Measurements from ENCODE around the gene P2RY8. TPM values are rescaled to one million over a fixed set of nuclear protein-coding genes. Genes with fewer than 3 reads are reported as not detected.
"Not testable (repeated sequence)": the region's sequence is repeated elsewhere in the genome, so short reads cannot be mapped to it uniquely, and the experiment has no call there.

Gene P2RY8
- total RNA-seq, 2 donors from 2014 or later = 4.0 to 4.2 TPM

GRCh38 chrX:1561164-1561563, 24.2 kb upstream of the P2RY8 start:
- ATAC-seq (ENCODE audit: insufficient number of reproducible peaks, low FRiP score, low read depth) = no peak
- Histone ChIP-seq H3K27ac (no peak overlapping the region), H3K9me3 (no peaks in the 10 kb centered on the region), H3K36me3 (no peaks in the 10 kb centered on the region), H3K4me3 (no peak overlapping the region), H3K27me3 (replicated peaks; ENCODE audit: insufficient read depth) (no peaks in the 10 kb centered on the region), H3K4me1 (ENCODE audit: control insufficient read depth in 1 of 2, low read depth in 2 of 2) (no peaks in the 10 kb centered on the region)
- TF ChIP-seq CTCF (IDR thresholded peaks at IDR 0.05) = no peak
- DNase-seq (ENCODE audit: low spot score) = no peak

GRCh38 chrX:1558761-1559468, 21.9 kb upstream of the P2RY8 start:
- DNase-seq (ENCODE audit: low spot score) = no peak
- H3K4me3 ChIP-seq = no peak overlapping the region
- ATAC-seq (ENCODE audit: insufficient number of reproducible peaks, low FRiP score, low read depth) = no peak
- H3K9me3 ChIP-seq = peaks cover 3% of the 10 kb centered on the region
- no peaks in the 10 kb centered on the region for H3K4me1 ChIP-seq (ENCODE audit: control insufficient read depth in 1 of 2, low read depth in 2 of 2)
- H3K36me3 ChIP-seq = no peaks in the 10 kb centered on the region
- H3K27me3 ChIP-seq (replicated peaks; ENCODE audit: insufficient read depth) = no peaks in the 10 kb centered on the region
- no peak for TF ChIP-seq CTCF (IDR thresholded peaks at IDR 0.05)
- H3K27ac ChIP-seq = no peak overlapping the region

GRCh38 chrX:1557442-1557841, 20.5 kb upstream of the P2RY8 start:
- H3K4me3 ChIP-seq; H3K9me3 ChIP-seq; H3K27ac ChIP-seq; ATAC-seq (ENCODE audit: insufficient number of reproducible peaks, low FRiP score, low read depth); H3K36me3 ChIP-seq; H3K27me3 ChIP-seq (replicated peaks; ENCODE audit: insufficient read depth); H3K4me1 ChIP-seq (ENCODE audit: control insufficient read depth in 1 of 2, low read depth in 2 of 2); DNase-seq (ENCODE audit: low spot score): not testable (repeated sequence)

GRCh38 chrX:1555370-1555769, 18.4 kb upstream of the P2RY8 start:
- DNase-seq (ENCODE audit: low spot score) (no peak), ATAC-seq (ENCODE audit: insufficient number of reproducible peaks, low FRiP score, low read depth) (no peak)
- Histone ChIP-seq H3K4me3 (no peak overlapping the region), H3K36me3 (no peaks in the 10 kb centered on the region), H3K27me3 (replicated peaks; ENCODE audit: insufficient read depth) (no peaks in the 10 kb centered on the region), H3K4me1 (ENCODE audit: control insufficient read depth in 1 of 2, low read depth in 2 of 2) (no peaks in the 10 kb centered on the region), H3K27ac (no peak overlapping the region), H3K9me3 (peaks cover 3% of the 10 kb centered on the region)
- no peak for TF ChIP-seq CTCF (IDR thresholded peaks at IDR 0.05)

- DNase-seq (ENCODE audit: low spot score) (no peak), ATAC-seq (ENCODE audit: insufficient number of reproducible peaks, low FRiP score, low read depth) (no peak)
- H3K9me3 ChIP-seq = peaks cover 3% of the 10 kb centered on the region
These were observed 17.7 kb upstream of the P2RY8 start for GRCh38 chrX:1554469-1555210.

More at GRCh38 chrX:1554469-1555210, 17.7 kb upstream of the P2RY8 start:
- H3K27ac ChIP-seq = no peak overlapping the region
- no peaks in the 10 kb centered on the region for H3K27me3 ChIP-seq (replicated peaks; ENCODE audit: insufficient read depth)
- no peak overlapping the region for H3K4me3 ChIP-seq
- TF ChIP-seq CTCF (IDR thresholded peaks at IDR 0.05) = no peak
- H3K36me3 ChIP-seq = no peaks in the 10 kb centered on the region
- no peaks in the 10 kb centered on the region for H3K4me1 ChIP-seq (ENCODE audit: control insufficient read depth in 1 of 2, low read depth in 2 of 2)

Data from thoracic aorta (tissue), 2 donors.